CD4-positive, alpha-beta T cell (primary cell): Measurements from ENCODE around the gene SLC30A5. TPM values are rescaled to one million over a fixed set of nuclear protein-coding genes. Genes with fewer than 3 reads are reported as not detected.
"Not testable (repeated sequence)": the region's sequence is repeated elsewhere in the genome, so short reads cannot be mapped to it uniquely, and the experiment has no call there.

ENCODE experiments used
- ATAC-seq: fragments of 200-7000 bp; cut with Tn5 transposase; one replicate; pipeline ENCODE4 v1.10.0; 2022; ENCODE audit warnings: mild to moderate bottlenecking; ENCODE audit not compliant: poor library complexity
- CTCF ChIA-PET: fragments of 350-600 bp; sonication (Branson Sonifier 250); formaldehyde crosslinking; loops from one replicate; lab custom pipeline; 2021; ENCODE audit warnings: antibody characterized with exemption, inconsistent platforms; lab: Charles Lee
- POLR2A ChIA-PET: fragments of 350-600 bp; sonication (Branson Sonifier 250); formaldehyde crosslinking; loops from one replicate; lab custom pipeline; 2021; ENCODE audit warnings: antibody characterized with exemption, inconsistent platforms; lab: Charles Lee
- DNase-seq, 14 experiments: peaks; one replicate each; pipeline ENCODE4 v3.0.0-alpha.2; 2013 to 2020; ENCODE audit warnings: mixed read lengths in 2 of 14
- H3K27ac ChIP-seq, 2 donors: one replicate each; pipeline versions ENCODE4 v1.5.1 to v1.7.0; 2013; ENCODE audit warnings: low read length in 2 of 2, low read depth in 1 of 2, mild to moderate bottlenecking in 1 of 2
- H3K27me3 ChIP-seq, 2 experiments: 1 replicate in 1 of 2; 2 replicates in 1 of 2; pipeline versions ENCODE4 v1.6.1 to v1.7.0; 2013; ENCODE audit warnings: low read length in 2 of 2, control low read depth in 1 of 2, mild to moderate bottlenecking in 1 of 2, moderate library complexity in 1 of 2; ENCODE audit not compliant: insufficient read depth in 2 of 2, control insufficient read depth in 1 of 2
- H3K36me3 ChIP-seq: one replicate; pipeline ENCODE4 v1.6.1; 2013; ENCODE audit warnings: low read length, control low read depth; ENCODE audit not compliant: insufficient read depth
- H3K4me1 ChIP-seq: one replicate; pipeline ENCODE4 v1.6.1; 2013; ENCODE audit warnings: low read length, control low read depth; ENCODE audit not compliant: insufficient read depth
- H3K4me3 ChIP-seq: one replicate; pipeline ENCODE4 v1.5.1; 2013; ENCODE audit warnings: mild to moderate bottlenecking, low read length, moderate library complexity
- H3K9me3 ChIP-seq, 2 experiments: 1 replicate in 1 of 2; 2 replicates in 1 of 2; pipeline versions ENCODE4 v1.6.1 to v1.7.0; 2013; ENCODE audit warnings: low read length in 2 of 2, mild to moderate bottlenecking in 2 of 2, control low read depth in 1 of 2, moderate library complexity in 1 of 2; ENCODE audit not compliant: control insufficient read depth in 1 of 2, insufficient read depth in 1 of 2
- H3K27ac Mint-ChIP-seq: one replicate; pipeline ENCODE4 v1.8.0; 2020; ENCODE audit warnings: mixed read lengths
- H3K27me3 Mint-ChIP-seq: one replicate; pipeline ENCODE4 v1.8.0; 2021; ENCODE audit warnings: mixed read lengths
- H3K36me3 Mint-ChIP-seq: one replicate; pipeline ENCODE4 v1.8.0; 2021; ENCODE audit warnings: low read depth, mixed read lengths
- H3K4me1 Mint-ChIP-seq: one replicate; pipeline ENCODE4 v1.8.0; 2021; ENCODE audit warnings: low read depth, mixed read lengths
- H3K4me3 Mint-ChIP-seq: one replicate; pipeline ENCODE4 v1.8.0; 2020; ENCODE audit warnings: mild to moderate bottlenecking, mixed read lengths
- H3K9me3 Mint-ChIP-seq: one replicate; pipeline ENCODE4 v1.8.0; 2020; ENCODE audit warnings: mixed read lengths
- intact Hi-C, 2 experiments: fragments of 100-400 bp; cut with DNase I in 1 of 2; cut with micrococcal nuclease in 1 of 2; formaldehyde crosslinking; loops; one replicate each; pipeline versions ENCODE4 v1.15.1 to v1.9.0; 2023 to 2025; cut with DNase I, micrococcal nuclease
- total RNA-seq, 174 experiments: library from RNA in 2 of 174; stranded (reverse) in 2 of 174; gene quantifications; one replicate each; pipeline ENCODE4 v1.2.3 and lab custom pipeline; 2021 to 2026
- TF ChIP-seq, protein P1 (sequence below): fragments of 200-600 bp; IDR thresholded peaks from one replicate; pipeline ENCODE4 v1.8.0; 2022; ENCODE audit warnings: antibody characterized with exemption, mild to moderate bottlenecking

SLC30A5 gene
- total RNA-seq, 2 experiments from 2014 or later: 16.9 to 17.2 TPM

DNA sequence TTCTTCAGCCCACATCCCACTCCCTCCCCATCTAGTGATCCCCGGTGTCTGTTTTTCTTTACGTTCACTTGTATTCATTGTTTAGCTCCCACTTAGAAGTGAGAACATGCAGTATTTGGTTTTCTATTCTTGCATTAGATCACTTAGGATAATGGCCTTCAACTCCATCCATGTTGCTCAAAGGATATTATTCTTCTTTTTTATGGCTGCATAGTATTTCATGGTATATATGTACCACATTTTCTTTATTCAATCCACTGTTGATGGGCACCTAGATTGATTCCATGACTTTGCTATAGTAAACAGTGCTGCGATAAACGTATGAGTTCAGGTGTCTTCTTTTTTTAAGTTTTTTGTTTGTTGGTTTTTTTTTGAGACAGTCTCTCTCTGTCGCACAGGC, 44.0 kb downstream of the SLC30A5 start:
- peaks cover 8% of the 10 kb centered on the region for H3K36me3 Mint-ChIP-seq
- no peak overlapping the region for H3K4me3 ChIP-seq
- H3K4me3 Mint-ChIP-seq: no peak overlapping the region
- H3K27ac ChIP-seq: no peak overlapping the region
- H3K9me3 ChIP-seq: peaks cover 0 to 4% of the 10 kb centered on the region in 2 experiments
- DNase-seq: no peak
- no peaks in the 10 kb centered on the region for H3K27me3 ChIP-seq
- H3K9me3 Mint-ChIP-seq: no peaks in the 10 kb centered on the region
- H3K36me3 ChIP-seq: no peaks in the 10 kb centered on the region
- intact Hi-C loops: no loop called here
- no peaks in the 10 kb centered on the region for H3K27me3 Mint-ChIP-seq
- no peaks in the 10 kb centered on the region for H3K4me1 ChIP-seq
- no peak for ATAC-seq
- H3K27ac Mint-ChIP-seq: no peak overlapping the region
- TF ChIP-seq, protein P1, sequence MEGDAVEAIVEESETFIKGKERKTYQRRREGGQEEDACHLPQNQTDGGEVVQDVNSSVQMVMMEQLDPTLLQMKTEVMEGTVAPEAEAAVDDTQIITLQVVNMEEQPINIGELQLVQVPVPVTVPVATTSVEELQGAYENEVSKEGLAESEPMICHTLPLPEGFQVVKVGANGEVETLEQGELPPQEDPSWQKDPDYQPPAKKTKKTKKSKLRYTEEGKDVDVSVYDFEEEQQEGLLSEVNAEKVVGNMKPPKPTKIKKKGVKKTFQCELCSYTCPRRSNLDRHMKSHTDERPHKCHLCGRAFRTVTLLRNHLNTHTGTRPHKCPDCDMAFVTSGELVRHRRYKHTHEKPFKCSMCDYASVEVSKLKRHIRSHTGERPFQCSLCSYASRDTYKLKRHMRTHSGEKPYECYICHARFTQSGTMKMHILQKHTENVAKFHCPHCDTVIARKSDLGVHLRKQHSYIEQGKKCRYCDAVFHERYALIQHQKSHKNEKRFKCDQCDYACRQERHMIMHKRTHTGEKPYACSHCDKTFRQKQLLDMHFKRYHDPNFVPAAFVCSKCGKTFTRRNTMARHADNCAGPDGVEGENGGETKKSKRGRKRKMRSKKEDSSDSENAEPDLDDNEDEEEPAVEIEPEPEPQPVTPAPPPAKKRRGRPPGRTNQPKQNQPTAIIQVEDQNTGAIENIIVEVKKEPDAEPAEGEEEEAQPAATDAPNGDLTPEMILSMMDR: no peak
- ChIA-PET POLR2A (no interaction called here), CTCF (no interaction called here)
- no peaks in the 10 kb centered on the region for H3K4me1 Mint-ChIP-seq

DNA sequence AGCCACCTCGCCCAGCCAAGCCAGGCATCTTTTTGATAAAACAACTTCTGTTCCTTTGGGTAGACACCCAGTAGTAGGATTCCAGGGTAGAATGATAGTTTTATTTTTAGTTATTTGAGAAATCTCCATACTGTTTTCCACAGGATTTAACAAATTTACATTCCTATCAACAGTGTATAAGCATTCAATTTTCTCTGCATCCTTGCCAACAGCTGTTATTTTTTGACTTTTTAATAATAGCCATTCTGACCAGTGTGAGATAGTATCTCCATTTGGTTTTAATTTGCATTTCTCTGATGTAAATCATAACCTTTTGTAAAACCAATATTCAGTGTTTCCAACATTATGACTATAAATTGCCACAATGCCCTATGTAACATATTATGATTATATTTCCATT, 45.0 kb downstream of the SLC30A5 start:
- Histone ChIP-seq H3K27me3 (no peaks in the 10 kb centered on the region), H3K4me1 (no peaks in the 10 kb centered on the region), H3K27ac (no peak overlapping the region), H3K4me3 (no peak overlapping the region), H3K9me3 (peaks cover 0 to 4% of the 10 kb centered on the region in 2 experiments), H3K36me3 (no peaks in the 10 kb centered on the region)
- H3K9me3 Mint-ChIP-seq: no peaks in the 10 kb centered on the region
- no peak for DNase-seq
- POLR2A ChIA-PET: no interaction called here
- CTCF ChIA-PET: no interaction called here
- no peak overlapping the region for H3K27ac Mint-ChIP-seq
- H3K4me3 Mint-ChIP-seq: no peak overlapping the region
- no peaks in the 10 kb centered on the region for H3K27me3 Mint-ChIP-seq
- H3K4me1 Mint-ChIP-seq: no peaks in the 10 kb centered on the region
- intact Hi-C loops: no loop called here
- ATAC-seq: no peak
- peaks cover 2% of the 10 kb centered on the region for H3K36me3 Mint-ChIP-seq
- TF ChIP-seq, protein P1: no peak

DNA sequence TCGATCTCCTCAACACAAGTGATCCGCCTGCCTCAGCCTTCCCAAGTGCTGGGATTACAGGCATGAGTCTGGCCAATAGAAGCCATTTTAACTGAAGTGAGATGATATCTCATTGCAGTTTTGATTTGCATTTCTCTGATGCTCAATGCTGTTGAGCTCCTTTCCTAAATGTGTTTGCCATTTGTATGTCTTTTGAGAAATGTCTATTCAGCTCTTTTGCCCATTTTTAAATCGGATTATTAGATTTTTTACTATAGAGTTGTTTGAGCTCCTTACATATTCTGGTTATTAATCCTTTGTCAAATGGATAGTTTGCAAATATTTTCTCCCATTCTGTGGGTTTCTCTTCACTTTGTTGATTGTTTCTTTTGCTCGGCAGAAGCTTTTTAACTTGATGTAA, 46.4 kb downstream of the SLC30A5 start:
- H3K27ac Mint-ChIP-seq, H3K4me3 ChIP-seq, DNase-seq, CTCF ChIA-PET, H3K27me3 Mint-ChIP-seq, intact Hi-C loops, H3K27ac ChIP-seq, H3K27me3 ChIP-seq, H3K4me3 Mint-ChIP-seq, H3K36me3 ChIP-seq, POLR2A ChIA-PET, H3K36me3 Mint-ChIP-seq, H3K4me1 Mint-ChIP-seq, H3K4me1 ChIP-seq, H3K9me3 ChIP-seq, H3K9me3 Mint-ChIP-seq, ATAC-seq: not testable (repeated sequence)

DNA sequence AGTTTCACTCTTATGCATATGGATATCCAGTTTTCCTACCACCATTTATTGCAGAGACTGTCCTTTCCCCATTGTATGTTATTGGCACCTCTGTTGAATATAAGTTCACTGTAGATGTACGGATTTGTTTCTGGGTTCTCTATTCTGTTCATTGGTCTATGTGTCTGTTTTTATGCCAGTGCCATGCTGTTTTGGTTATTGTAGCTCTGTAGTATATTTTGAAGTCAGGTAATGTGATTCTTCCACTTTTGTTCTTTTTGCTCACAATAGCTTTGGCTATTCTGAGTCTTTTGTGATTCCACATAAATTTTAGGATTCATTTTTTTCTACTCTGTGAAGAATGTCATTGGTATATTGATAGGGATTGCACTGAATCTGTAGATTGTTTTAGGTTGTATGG, 47.0 kb downstream of the SLC30A5 start:
- CTCF ChIA-PET: no interaction called here
- H3K9me3 Mint-ChIP-seq: no peaks in the 10 kb centered on the region
- TF ChIP-seq, protein P1: no peak

DNA sequence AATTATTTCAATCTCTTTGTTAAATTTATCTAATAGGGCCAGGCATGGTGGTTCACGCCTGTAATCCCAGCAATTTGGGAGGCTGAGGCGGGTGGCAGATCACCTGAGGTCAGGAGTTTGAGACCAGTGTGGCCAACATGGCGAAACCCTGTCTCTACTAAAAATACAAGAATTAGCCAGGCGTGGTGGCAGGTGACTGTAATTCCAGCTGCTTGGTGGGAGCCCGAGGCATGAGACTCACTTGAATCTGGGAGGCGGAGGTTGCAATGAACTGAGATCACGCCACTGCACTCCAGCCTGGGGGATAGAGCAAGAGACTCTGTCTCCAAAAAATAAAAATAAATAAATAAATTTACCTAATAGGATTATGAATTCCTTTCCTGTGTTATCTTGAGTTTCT, 54.8 kb downstream of the SLC30A5 start:
- DNase-seq, H3K4me3 ChIP-seq, H3K4me3 Mint-ChIP-seq, H3K36me3 Mint-ChIP-seq, H3K27me3 ChIP-seq, intact Hi-C loops, POLR2A ChIA-PET, H3K9me3 Mint-ChIP-seq, H3K27ac Mint-ChIP-seq, H3K4me1 Mint-ChIP-seq, H3K27me3 Mint-ChIP-seq, H3K27ac ChIP-seq, CTCF ChIA-PET, ATAC-seq, H3K4me1 ChIP-seq, H3K9me3 ChIP-seq, H3K36me3 ChIP-seq: not testable (repeated sequence)

More for the DNA sequence above, 47.0 kb downstream of the SLC30A5 start:
- Histone ChIP-seq H3K4me3 (no peak overlapping the region), H3K27ac (no peak overlapping the region), H3K4me1 (no peaks in the 10 kb centered on the region), H3K36me3 (no peaks in the 10 kb centered on the region), H3K9me3 (peaks cover 0 to 4% of the 10 kb centered on the region in 2 experiments), H3K27me3 (no peaks in the 10 kb centered on the region)
- H3K4me1 Mint-ChIP-seq: no peaks in the 10 kb centered on the region
- DNase-seq: no peak
- POLR2A ChIA-PET: no interaction called here
- no peak overlapping the region for H3K4me3 Mint-ChIP-seq
- ATAC-seq: no peak
- intact Hi-C loops: no loop called here
- no peaks in the 10 kb centered on the region for H3K27me3 Mint-ChIP-seq
- no peak overlapping the region for H3K27ac Mint-ChIP-seq
- H3K36me3 Mint-ChIP-seq: no peaks in the 10 kb centered on the region
